Left renal pelvis (tissue), 4 donors: Measurements from ENCODE around the gene EMCN. TPM values are rescaled to one million over a fixed set of nuclear protein-coding genes. Genes with fewer than 3 reads are reported as not detected.
"Not testable (repeated sequence)": the region's sequence is repeated elsewhere in the genome, so short reads cannot be mapped to it uniquely, and the experiment has no call there.

Experiments used
- DNase-seq, 4 donors: peaks; one replicate each; pipeline ENCODE4 v3.0.0-alpha.2; 2013; ENCODE audit warnings: low read depth in 4 of 4, low spot score in 3 of 4
- polyA plus RNA-seq, 4 donors: library from polyadenylated mRNA; unstranded; fragments of 120-200 nt; gene quantifications; one replicate each; pipeline ENCODE4 v1.2.1, GENCODE V29; 2013; ENCODE audit not compliant: insufficient read length in 4 of 4

The EMCN gene
- polyA plus RNA-seq, 4 donors: 97.8 to 189 (median 131) TPM

DNA sequence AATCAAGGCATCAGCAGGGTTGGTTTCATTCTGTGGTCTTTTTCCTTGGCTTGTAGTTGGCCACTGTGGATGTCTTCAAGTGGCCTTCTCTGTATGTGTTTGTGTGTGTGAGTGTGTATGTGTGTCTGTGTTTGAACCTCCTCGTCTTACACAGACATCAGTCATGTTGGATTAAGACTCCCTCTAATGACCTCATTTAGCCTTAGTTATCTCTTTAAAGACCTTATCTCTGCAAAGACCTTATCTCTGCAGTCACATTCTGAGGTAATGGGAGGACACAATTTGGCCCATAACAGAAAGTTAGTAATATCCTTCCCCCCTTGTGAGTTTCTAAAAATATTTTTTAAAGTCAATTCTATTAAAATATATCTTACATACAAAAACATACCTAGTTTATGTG, 126.7 kb downstream of the EMCN start:
- no peak for DNase-seq

DNA sequence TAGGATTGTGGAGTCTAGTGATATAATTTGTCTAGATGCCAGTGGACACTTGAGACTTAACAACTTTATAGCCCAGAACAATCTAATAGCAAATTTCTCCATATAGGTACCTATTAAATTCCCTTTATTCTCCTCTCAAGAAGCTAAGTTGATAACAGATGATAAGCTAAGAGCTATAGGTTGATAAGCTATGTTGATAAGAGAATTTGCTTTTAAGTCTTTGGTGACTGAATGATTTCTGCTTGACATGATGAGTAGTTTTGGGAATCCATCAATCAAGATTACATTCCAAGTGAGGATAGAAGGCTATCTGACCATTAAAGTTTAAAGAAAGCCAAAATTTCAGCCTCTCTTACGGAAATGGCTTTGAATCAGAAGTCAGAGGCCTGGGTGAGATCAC, 131.6 kb downstream of the EMCN start:
- no peak for DNase-seq

DNA sequence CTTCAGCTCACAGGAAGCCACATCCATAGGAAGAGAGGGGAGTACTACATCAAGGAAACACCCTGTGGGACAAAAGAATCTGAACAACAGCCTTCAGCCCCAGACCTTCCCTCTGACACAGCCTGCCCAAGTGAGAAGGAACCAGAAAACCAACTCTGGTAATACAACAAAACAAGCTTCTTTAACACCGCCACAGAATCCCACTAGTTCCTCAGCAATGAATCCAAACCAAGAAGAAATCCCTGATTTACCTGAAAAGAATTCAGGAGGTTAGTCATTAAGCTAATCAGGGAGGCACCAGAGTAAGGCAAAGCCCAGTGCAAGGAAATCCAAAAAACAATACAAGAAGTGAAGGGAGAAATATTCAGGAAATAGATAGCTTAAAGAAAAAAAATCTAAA, 137.4 kb downstream of the EMCN start:
- not testable (repeated sequence) for DNase-seq

DNA sequence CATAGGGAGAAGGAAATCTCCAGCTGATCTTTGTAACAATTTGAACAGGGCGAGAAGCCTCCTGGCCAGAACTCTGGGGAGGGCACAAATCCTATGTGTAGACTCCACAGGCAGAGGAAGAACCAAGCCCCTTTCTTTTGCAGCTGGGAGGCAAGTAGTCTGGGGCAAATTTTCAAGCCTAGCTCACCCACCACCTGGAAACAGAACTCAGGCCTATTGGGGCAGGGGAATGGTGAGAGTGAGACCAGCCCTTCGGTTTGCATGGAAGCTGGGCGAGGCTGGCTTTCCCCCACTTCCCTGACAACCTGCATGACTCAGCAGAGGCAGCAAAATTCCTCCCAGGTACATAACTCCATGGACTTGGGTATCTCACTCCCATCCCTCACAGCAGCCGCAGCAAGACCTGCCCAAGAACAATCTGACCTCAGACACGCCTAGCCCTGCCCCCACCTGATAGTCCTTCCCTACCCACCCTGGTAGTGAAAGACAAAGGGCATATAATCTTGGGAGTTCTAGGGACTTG, 138.2 kb downstream of the EMCN start:
- no peak for DNase-seq

- no peak for DNase-seq
Observed at GRCh38 chr4:100372432-100372831, 145.4 kb downstream of the EMCN start.

- DNase-seq: no peak
Observed at GRCh38 chr4:100369871-100370270, 148.0 kb downstream of the EMCN start.

GRCh38 chr4:100367451-100367850, 150.4 kb downstream of the EMCN start:
- DNase-seq: no peak

GRCh38 chr4:100366213-100366612, 151.6 kb downstream of the EMCN start:
- DNase-seq: no peak

- no peak for DNase-seq
Observed at GRCh38 chr4:100362366-100362765, 155.5 kb downstream of the EMCN start.

GRCh38 chr4:100361336-100361735, 156.5 kb downstream of the EMCN start:
- DNase-seq: no peak

DNA sequence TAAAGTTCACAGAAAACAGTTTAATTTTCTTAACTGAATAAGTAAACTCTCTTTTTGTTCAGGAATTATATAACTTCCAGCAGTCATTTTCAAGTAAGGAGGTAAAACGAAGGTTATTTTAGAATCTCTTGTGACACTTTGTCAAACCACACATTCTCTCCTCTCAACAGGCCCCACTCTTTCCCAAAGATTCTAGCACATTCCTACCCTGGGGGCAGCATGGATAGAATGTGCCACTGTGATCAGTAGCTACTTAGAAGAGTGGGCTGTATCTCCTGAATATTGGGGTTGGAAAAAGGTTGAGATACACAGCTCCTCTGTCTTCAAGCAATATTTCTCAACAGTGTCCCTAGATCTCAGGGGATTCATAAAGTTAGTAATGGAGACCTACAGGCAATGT, 157.6 kb downstream of the EMCN start:
- no peak for DNase-seq

- DNase-seq: no peak
Observed at GRCh38 chr4:100359441-100359840, 158.4 kb downstream of the EMCN start.

- DNase-seq: no peak
Observed at GRCh38 chr4:100357542-100357941, 160.3 kb downstream of the EMCN start.

- no peak for DNase-seq
Observed at GRCh38 chr4:100356172-100356571, 161.7 kb downstream of the EMCN start.

DNA sequence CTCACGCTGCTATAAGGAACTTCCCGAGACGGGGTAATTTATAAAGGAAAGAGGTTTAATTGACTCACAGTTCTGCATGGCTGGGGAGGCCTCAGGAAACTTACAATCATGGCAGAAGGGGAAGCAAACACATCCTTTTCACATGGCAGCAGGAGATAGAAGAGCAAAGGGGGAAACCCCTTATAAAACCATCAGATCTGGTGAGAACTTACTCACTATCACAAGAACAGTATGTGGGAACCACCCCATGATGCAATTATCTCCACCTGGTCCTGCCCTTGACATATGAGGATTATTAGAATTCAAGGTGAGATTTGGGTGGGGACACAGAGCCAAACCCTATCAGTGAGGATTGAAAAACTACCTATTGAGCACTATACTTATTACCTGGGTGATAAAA, 165.5 kb downstream of the EMCN start:
- DNase-seq: not testable (repeated sequence)

DNA sequence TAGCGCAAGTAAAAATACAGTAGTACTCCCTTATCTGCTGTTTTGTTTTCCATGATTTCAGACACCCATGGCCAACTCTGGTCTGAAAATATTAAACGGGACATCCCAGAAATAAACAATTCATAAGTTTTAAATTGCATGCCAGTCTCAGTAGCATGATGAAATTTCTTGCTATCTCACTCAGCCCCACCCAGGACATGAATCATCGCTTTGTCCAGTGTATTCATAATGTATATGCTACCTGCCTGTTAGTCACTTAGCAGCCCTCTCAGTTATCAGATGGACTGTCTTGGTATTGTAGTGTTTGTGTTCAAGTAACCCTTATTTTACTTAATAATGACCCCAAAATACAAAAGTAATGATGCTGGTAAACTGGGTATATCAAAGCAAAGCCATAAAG, 169.3 kb downstream of the EMCN start:
- DNase-seq: no peak

DNA sequence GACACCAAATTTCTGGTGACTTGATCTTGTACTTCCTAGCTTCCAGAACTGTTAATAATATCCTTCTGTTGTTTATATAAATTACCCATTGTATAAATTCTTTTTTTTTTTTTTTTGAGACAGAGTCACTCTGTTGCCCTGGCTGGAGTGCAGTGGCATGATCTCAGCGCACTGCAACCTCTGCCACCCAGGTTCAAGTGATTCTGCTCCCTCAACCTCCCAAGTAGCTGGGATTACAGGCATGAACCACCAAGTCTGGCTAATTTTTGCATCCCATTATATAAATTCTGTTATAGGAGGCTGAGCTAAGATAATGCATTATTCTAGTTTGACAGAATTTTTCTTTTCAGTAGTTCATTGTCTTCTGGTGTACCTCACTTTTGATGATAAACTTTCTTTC, 170.6 kb downstream of the EMCN start:
- no peak for DNase-seq

GRCh38 chr4:100345585-100345984, 172.2 kb downstream of the EMCN start:
- no peak for DNase-seq
